GM10266 (cell line): Measurements from ENCODE around the gene ACSM6.

Source experiments
- DNase-seq: peaks from one replicate; pipeline ENCODE4 v3.0.0; 2012; ENCODE audit errors: extremely low spot score
- TF ChIP-seq, protein P1 (sequence below): IDR thresholded peaks from 2 replicates; pipeline ENCODE4 v1.5.1; 2012; ENCODE audit warnings: mild to moderate bottlenecking, low read depth; ENCODE audit not compliant: control insufficient read depth, insufficient read depth; ENCODE audit errors: missing control alignments

Gene ACSM6

DNA sequence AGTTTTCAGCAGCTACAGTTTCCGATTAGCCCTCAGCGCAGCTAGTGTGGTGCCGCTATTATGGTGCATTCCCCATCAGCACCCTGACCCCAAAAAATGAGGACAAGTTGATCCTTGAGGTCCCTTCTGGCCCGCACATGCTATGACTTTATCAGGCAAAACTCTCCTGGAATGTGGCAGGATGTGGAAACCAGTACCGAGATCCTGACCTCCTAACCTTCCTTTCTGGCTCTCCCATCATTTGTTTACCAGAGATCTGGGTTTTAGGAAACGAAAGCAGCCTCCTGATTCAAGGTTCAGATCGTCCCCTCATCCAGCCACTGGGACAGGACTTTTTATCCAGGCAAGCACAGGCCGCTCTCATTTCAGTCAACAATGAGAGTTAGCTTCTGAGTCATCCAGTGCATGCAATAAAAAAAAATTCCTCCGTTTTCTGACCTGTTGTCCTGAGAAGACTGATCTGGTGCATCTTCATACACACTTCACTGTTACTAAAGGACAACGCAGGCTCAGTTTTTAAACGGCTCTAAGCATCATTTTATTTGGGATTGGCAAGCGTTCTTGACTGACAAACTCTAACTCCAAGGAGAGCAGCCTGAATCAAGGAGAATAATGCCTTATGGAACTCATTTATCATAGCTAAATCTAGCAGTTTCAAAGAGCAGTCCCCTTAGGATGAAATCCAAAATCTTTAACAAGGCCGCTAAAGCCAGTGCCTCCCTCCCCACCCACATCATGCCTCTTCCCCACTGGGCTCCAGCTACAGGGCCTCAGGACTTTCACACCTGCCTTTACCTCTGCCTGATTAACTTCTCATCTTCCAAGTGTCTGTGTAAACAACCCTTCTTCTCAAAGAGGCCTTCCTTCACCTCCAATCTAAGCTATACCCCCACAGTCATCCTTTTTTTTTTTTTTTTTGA lies 79.6 kb downstream of the ACSM6 start:
- TF ChIP-seq, protein P1, sequence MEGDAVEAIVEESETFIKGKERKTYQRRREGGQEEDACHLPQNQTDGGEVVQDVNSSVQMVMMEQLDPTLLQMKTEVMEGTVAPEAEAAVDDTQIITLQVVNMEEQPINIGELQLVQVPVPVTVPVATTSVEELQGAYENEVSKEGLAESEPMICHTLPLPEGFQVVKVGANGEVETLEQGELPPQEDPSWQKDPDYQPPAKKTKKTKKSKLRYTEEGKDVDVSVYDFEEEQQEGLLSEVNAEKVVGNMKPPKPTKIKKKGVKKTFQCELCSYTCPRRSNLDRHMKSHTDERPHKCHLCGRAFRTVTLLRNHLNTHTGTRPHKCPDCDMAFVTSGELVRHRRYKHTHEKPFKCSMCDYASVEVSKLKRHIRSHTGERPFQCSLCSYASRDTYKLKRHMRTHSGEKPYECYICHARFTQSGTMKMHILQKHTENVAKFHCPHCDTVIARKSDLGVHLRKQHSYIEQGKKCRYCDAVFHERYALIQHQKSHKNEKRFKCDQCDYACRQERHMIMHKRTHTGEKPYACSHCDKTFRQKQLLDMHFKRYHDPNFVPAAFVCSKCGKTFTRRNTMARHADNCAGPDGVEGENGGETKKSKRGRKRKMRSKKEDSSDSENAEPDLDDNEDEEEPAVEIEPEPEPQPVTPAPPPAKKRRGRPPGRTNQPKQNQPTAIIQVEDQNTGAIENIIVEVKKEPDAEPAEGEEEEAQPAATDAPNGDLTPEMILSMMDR, result no peak
- DNase-seq, result no peak

DNA sequence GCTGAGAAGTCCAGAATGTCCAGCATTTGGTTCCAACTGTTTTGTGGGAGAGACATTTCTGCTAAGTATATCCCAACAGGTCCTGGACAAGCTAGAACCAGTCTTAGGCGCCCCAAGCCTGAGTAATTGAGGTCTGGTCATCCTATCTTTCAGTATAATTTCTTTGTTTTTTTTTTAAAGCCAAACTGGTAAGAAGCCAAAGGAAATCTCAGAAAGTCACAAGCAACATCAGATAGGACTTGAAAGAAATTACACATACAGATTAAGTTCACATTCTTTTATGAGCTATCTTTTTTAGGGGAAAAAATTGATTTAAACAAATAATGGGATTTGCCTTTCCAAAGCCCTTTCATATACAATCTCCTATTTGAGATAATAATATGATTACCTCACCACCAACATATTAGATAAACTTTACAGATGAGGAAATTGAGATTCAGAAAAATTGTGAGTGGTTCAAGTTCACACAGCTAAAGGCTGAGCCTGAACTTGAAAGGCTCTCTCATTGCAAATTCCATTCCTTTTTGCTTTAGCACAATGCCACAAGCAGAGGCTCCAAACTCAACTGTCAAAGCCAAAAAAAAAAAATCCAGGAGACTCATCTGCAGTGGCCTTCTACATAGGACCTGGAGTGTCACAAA lies 81.8 kb downstream of the ACSM6 start:
- TF ChIP-seq, protein P1, result no peak
- DNase-seq, result no peak

DNA sequence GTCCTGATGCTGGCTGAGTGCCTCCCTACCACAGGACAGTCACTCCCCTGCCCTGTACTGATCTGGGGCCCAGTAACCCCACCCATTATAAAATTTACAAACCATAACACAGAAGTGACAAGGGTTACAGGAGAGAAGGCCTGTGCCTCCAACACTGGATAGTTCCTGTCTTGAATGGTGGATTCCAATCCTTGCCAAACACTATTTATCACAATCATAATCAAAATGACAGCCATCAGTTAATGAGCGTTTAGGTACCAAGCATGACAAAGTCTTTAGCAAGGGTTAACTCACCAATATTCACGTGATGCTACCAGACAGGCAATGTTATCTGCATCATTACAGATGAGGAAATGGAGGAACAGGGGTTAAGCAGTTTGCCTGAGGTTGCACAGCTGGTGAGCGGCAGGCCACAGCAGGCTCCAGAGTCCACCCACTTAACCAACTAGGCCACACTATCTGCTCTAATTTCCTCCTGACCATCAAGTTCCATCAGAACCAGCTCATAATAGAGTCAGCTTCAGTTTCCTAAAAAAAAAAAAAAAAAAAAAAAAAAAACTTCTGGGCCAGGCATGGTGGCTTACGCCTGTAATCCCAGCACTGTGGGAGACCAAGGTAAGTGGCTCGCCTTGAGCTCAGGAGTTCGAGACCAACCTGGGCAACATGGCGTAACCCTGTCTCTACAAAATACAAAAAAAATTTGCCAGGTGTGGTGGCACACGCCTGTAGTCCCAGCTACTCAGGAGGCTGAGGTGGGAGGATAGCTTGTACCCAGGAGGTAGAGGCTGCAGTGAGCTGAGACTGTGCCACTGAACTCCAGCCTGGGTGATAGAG lies 82.5 kb downstream of the ACSM6 start:
- TF ChIP-seq, protein P1, result no peak
- no peak for DNase-seq

DNA sequence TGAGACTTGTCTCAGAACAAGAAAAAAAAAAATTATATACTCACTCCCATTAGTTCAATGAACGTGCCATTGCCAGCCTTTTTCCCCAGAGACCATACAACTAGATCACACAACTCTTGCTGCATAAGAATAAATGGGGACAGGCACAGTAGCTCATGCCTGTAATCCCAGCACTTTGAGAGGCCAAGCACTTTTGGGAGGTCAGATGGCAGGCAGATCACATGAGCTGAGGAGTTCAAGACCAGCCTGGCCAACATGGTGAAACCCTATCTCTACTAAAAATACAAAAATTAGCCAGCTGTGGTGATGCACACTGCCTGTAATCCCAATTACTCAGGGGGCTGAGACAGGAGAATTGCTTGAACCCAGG lies 83.1 kb downstream of the ACSM6 start:
- TF ChIP-seq, protein P1, result no peak
- no peak for DNase-seq

DNA sequence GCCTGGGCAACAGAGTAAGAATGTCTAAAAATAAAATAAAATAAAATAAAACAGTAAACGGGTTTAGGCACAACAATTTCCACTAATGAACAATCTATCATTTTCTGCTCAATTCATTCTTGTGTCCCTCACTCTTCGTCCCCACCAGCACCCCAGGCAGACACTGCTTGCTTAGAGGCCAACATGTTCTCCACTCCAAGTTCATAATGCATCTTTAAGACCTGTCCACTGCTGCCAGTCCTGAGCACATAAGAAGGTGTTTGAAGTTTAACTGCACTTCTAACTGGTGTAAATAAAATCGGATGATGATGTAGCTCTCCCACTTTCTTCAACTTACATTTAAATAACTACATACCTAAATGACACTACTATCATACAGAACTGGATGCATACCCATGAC lies 83.6 kb downstream of the ACSM6 start:
- DNase-seq, result no peak

More for the DNA sequence above, 83.6 kb downstream of the ACSM6 start:
- TF ChIP-seq, protein P1, result no peak
